LHCN-M2 (cell line): ENCODE data around the gene NSMCE3. TPM values are rescaled to one million over a fixed set of nuclear protein-coding genes. Genes with fewer than 3 reads are reported as not detected.
"Not testable (repeated sequence)": the region's sequence is repeated elsewhere in the genome, so short reads cannot be mapped to it uniquely, and the experiment has no call there.

ENCODE experiments used
- DNase-seq: peaks from one replicate; pipeline ENCODE4 v3.0.0-alpha.2; 2012; ENCODE audit warnings: low read depth
- total RNA-seq: library from RNA; depleted of rRNA; stranded (reverse); fragments of >200 nt; gene quantifications from 2 replicates; pipeline ENCODE4 v1.2.3, GENCODE V29; 2014

NSMCE3 gene
- total RNA-seq, 1 experiment from 2014 or later, result 13.1 TPM

DNA sequence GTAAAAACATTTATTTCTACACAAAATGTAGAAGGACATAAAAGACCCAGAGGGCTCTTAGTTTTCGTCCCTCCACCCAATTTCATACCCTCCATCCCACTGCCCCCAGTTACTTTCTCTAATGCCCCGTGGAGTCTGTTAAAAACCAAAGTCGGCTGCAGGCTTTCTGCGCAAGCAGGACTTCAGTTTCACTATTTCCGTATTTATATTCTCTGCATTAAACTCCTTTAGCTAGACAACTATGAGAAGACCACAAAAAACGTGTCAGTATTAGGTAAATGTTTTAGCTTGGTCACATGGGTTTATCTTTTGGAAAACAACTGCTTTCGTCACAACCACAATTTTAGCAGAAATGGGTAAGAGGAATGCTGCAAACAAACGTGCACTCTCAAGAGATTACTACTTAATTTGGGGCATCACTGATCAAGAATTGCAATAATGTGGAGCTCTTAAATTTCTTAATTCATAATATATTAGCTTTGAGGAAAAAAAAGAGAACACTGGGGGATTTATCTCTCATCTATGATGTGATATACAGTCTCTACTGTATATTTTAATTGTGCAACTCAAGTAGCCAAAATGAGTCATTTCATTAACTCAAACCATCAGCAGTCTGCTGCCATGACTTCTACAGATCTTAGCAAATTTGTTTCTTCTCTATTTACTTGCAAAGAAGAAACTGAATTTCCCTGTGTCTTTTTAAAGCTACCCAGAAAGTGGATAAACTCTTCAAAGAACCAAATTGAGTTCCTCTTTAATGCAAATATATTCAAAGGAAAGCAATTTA lies 740 bp upstream of the NSMCE3 start:
- DNase-seq, result peak; percentile 14

DNA sequence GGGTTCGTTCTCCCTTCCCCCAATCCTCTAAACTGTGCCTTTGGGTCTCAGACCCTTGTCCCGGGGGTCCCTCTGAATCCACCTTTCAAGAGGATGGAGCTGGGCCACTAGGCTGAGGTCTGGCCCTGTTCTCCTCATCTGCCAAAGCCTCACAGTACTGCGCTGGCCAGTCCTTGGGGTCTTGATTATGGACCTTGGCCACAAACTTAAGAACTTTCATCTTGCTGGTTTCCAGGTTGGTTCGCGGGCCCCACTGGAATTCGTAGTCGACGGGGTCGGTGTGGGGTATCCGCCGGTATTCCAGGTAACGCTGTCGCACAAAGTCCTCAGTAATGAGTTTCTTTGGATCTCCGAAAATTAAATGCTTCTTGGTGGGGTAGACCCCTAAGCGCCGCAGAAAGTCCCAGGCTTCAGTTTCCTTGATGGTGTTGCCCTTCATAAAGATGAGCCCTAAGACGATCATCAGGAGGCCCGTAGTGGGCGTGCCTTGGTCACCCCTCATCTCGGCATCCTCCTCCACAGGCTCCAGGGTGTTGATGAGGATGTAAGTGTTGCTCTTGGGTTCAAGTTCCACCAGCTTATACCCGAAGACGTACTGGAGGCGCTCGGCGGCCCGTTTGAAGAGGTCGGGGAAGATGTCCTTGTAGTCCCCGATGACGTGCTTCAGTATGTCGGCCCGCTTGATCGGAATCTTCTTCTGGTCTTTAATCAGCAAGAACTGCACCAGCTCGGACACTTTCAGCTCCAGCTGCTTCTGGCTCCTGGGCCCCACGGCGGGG lies 727 bp downstream of the NSMCE3 start:
- DNase-seq, result peak; percentile 12

DNA sequence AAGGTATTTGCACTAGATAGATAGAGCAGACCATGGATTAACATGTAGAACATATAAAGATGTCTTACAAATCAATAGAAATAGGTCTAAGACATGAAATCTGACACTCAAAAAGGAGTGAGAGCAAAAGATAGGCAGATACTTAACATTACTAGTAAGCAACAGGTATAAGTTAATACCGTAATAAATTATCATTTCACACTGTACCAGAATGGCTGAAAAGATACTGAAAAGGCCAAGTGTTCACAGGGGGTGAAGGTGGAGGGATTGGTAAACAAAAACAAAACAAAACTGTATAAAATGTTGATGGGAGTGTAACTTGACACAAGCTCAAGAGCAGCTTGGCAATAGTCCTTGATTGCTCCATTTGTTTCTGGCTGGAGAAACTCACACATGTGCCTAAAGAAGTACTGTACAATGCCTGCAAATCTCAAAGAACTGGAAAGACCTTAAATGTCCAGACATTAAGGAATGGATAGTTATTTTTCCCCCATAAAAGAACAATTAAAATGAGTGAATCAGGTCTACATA lies 3.5 kb downstream of the NSMCE3 start:
- no peak for DNase-seq

DNA sequence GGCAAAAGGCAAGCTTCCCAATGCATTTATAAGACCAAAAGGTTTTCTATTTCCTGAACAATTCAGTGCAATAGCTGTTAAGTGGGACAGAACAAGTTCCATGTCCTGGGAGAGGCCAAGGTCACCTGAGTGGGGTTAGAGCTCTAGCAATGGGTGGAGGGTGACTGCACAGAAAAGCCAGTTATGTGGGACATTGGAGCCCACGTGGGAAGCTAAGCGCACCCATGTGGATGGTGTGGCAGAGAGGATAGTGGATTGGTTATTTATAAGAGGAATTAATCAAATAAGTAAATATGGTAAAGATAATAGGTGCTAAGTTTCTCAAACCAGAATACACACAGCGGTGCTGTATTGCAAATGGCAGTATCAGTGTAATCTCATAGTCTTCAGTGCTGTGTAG lies 6.3 kb downstream of the NSMCE3 start:
- DNase-seq, result no peak

DNA sequence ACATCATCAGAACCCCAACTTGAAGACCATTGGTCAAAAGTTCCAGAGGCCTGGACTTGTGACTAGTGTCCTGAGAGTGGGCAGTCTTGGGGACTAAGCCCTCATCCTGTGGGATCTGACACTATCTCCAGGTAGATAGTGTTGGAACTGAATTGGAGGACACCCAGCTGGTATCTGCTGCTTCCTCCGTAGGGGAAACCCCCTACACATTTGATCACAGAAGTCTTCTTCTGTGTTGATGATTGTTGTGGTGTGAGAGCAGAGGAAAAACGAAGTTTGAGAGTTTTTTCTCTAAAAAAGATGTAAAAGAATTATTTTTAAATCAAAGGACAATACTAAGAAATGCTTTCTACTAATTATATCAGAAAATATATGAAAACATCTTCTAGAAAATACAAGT lies 6.9 kb downstream of the NSMCE3 start:
- no peak for DNase-seq

DNA sequence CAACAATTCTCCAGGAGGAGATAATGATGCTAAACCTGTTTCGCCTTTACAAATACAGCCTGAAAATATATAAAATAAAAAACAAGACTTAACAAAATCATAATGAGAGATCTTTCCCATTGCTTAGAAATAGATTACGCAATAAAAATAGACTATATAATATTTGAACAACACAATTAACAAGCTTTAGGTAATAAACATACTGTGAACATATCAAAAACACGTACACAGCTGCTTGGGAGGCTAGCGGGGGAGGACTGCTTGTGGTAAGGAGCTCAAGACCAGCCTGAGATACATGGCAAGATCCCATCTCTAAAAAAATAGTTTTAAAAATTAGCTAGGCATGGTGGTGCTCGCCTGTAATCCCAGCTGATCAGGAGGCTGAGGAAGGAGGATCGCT lies 8.7 kb downstream of the NSMCE3 start:
- DNase-seq, result no peak

DNA sequence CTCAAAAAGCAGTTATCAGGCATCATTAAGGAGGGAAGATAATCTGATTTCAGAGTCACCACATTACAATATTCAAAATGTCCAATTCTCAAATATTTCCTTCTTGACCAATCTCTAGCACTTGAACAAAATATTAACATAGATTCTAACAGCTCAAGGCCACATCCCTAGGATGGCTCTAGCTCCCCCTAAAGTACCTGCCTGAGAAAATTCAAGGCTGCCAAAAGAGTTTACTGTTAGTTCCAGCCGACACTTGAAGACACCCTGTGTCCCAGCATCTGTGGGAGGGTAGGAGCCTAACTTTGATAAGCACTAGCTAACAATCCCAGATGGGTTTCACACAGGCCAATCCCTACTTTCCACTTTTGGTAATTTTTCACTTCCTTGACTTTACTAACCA lies 10.4 kb downstream of the NSMCE3 start:
- no peak for DNase-seq

DNA sequence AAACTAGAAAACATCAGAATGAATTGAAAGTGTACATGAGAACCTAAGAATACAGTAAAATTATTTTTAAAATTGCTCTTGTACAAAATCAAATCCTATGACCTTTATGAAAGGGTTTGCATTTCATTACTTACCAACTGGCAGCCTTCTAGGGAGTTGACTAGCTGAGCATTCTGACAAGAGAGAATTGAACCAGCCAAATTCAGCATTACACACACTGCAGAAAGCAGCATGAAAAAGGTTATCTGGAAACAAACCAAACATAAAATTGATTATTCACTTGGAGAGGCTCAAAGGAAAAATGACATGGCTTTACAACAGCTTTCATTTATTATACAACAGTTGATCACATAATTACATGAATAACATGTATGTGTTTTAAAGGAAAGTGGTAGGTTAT lies 17.4 kb downstream of the NSMCE3 start:
- DNase-seq, result no peak

DNA sequence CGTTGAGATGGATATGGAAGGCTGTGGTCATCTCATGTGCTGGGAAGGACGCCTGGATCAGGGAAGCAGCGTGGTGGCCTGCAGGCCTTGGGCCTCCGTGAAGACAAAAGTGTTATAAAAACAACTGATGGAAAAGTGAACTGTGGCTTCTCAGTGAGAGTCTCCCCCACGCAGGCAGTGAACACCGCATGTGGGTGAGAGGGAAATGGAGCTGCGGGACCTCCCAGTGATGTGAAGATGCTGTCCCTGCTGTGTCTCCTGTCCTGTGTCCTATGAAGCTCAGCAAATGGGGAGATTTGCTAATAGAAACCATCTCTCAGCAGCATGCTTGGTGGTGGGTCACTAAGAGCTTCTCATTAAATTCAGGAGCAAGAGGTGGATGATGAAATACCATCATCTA lies 25.1 kb downstream of the NSMCE3 start:
- no peak for DNase-seq

DNA sequence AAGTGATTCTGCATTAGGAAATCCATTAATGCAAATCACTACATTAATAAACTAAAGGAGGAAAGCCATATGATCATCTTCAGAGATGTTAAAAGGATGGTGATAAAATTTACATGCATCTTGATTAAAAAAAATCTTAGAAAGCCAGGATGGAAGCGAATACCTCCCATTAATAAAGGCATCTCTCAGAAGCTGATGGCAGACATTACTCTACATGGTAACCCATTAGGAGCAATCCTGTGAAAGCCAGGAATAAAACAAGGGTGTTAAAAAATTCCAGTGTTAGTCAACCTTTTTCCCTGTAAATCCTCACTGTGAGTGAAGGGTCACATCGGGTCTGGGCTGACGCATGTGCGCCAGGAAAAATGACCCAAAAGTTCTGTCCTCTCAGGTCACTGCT lies 25.5 kb downstream of the NSMCE3 start:
- no peak for DNase-seq

DNA sequence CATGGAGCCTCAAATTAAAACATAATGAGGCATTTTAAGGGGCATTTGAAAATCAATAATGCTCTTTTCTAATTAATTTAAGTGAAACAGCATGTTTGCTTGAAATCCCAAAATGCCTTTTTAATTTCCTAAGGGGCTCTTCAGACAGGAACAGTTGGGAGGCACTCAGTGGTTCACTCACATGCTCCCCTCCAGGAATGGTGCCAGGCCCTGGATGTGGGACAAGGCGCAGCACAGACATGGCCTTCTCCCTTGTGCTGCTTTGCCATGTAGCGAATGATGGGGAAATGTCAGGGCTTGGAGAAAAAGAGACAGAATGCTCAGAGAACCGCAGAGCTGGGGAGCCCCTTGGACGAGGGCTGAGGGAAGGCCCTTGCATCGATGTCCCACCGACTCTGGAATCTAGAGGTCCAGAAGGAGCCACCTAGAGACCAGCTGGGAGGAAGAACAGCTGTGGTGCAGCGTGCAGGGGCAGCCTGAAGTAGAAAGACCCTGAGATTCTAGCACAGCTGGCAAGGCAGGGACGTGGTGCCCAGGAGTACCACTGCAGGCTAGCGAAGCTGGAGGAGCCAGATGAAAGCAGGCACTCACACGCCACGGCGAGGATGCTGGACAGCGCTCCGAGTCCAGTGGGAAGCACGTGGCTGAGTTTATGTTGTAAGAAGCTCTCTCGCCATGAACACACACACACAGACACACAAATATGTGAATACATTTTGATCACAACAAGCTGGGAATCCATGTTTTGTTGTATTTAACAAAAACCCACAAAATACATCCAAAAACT lies 27.0 kb downstream of the NSMCE3 start:
- DNase-seq, result peak; percentile 1

DNA sequence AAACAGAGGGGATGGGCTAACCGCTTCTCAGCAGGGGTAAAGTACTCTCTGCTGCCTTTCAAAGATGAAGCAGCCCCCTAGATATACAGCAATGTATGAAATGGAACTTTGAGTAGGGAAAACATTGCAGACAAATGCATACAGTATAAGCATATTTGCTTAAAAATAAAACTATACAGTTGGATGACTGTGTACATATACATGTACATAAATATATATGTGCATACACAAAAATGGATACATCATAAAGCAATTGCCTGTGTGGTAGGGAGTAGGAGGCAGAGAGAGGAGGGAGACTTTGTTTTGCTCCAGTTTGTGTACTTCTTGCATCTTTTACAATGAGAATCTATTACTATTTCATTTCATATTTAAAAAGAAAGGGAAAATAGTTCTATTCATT lies 28.4 kb downstream of the NSMCE3 start:
- no peak for DNase-seq

DNA sequence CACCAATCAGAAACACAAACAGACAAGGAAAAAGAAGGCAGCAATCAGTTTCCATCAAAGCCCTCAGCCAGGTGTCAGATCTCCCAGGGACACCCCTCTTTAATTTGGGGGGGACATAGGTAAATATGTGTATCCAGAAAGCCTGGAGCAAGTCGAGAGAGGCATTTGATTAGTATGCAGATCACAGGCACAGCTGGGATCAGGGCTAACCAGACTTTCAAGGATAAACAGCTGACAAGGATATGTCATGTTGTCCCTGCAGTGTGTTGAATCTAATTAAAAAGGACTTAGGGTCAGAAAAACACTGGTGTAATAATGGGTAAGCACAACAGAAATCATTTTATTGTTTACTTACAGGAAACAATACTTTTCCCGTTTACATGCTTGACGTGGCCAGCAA lies 30.2 kb downstream of the NSMCE3 start:
- DNase-seq, result no peak

DNA sequence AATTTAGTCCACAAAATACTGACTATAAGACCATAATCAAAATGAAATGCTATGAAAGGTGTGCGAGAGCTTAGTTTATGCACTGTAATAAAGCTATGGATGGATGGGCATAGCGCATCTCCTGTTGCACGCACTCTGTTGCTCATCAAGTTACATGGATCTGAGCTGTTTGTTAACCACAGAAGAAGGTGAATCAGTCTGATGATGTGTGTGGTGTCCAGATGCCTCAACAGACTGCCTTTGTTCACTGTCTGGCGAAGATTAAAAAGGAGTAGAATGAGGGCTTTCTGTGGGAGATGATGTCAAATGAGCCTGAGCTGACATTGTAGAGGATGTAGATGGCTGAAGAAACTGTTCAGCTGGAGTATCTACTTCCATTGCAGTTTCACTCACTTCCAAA lies 36.1 kb downstream of the NSMCE3 start:
- DNase-seq, result no peak

DNA sequence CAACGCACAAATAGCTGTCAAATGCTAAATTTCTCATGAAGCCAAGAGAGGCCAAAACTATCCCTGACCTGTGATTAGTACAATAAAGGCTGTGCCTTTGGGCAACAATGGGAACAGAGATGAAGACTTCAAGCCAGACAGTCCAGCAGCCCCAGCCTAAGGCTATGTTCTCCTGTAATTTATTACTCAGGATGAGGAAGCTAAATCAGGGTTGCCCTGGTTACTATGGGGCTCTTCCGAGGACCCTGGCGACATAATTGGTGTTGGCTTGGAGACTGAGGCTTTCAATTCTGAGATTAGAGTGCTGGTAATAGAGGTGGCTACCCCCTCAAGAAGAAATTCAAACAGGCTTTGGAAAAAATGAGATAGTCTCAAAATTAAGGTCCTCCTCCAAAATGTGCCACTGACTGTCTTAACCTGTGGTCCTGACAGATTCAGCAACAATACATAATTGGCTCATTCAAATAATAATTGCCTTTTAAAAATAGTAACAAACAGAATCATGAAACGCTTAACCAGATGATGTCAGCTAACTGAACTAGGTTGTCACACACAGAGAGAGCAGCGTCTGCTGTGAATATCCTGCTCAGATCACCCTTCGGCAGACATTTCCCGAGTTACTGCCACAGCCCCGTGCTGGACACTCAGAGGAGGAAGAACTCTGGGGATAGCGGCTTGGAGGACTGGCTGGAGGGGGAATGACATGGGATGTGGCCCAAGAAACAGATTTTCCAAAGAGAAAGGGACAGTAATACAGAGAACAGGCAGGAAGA lies 43.0 kb downstream of the NSMCE3 start:
- no peak for DNase-seq

DNA sequence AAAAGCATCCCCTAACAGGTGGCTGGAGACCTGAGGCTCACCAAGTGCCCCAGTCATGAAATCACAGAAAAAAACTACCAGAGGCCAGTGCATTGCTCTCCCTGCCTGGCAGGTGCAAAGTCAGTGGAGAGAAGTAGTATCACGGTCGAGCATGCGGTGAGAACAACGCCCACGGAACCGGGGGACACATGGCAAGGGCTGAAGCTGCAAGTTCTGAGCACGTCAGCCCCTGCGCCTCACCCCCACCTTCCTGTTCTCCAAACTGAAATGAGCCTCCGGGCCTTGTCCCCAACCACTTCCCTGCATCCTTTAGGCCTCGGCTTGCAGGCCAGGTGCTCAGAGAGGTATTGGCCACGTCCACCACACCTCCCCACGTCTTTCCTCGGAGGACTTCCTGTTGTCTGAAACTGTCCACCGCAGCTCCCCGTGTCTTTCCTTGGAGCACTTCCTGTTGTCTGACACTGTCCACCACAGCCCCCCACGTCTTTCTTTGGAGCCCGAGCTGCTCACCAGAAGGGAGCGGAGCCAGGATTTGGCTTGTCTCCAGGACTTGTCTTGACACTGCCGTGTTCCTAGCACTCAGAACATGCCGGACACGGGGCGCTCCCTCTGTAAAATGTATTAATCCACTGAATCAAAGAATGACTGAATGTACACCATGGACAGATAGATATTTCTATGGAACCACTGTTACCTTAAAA lies 43.9 kb downstream of the NSMCE3 start:
- no peak for DNase-seq

DNA sequence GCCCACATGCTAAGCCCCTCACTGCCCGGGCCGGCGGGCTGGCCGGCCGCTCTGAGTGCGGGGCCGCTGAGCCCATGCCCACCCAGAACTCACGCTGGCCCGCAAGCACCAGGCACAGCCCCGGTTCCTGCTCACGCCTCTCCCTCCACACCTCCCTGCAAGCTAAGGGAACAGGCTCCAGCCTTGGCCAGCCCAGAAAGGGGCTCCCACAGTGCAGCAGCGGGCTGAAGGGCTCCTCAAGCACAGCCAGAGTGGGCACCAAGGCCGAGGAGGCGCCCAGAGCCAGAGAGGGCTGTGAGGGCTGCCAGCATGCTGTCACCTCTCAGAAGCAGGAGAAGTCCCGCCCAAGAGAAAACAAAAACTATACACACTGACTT lies 44.6 kb downstream of the NSMCE3 start:
- not testable (repeated sequence) for DNase-seq

DNA sequence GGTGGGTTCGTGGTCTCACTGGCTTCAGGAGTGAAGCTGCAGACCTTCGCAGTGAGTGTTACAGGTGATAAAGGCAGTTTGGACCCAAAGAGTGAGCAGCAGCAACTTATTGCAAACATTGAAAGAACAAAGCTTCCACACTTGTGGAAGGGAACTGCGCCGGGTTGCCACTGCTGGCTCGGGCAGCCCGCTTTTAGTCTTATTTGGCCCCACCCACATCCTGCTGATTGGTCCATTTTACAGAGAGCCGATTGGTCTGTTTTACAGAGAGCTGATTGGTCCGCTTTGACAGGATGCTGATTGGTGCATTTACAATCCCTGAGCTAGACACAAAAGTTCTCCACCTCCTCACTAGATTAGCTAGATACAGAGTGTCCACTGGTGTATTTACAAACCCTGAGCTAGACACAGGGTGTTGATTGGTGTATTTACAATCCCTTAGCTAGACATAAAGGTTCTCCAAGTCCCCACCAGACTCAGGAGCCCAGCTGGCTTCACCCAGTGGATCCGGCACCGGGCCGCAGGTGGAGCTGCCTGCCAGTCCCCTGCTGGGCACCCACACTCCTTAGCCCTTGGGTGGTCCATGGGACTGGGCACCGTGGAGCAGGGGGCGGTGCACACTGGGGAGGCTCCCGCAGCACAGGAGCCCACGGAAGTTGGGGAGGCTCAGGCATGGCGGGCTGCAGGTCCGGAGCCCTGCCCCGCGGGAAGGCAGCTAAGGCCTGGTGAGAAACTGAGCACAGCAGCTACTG lies 45.2 kb downstream of the NSMCE3 start:
- DNase-seq, result not testable (repeated sequence)

DNA sequence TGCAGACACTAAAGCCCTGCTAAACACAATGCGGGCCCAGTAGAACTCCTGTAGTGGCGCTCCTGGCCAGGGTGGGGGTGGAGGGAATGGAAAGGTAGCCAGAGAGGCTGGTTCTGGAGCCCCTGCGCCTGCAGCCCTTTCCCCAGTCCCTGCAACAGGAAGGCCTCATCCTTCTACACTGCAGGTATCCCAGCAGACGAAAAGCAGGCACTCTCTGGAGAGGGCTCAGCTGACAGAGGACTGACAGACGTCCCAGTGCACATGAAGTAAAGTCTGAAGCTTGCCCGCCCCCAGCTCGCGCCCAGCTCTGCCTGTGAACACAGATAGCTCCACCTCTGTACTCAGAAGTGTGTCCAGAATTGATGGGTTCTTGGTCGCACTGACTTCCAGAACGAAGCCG lies 46.0 kb downstream of the NSMCE3 start:
- DNase-seq, result no peak
